NCI-H146 (cell line): ENCODE data around the gene CGB3.
"Not testable (repeated sequence)": the region's sequence is repeated elsewhere in the genome, so short reads cannot be mapped to it uniquely, and the experiment has no call there.

Experiments
- DNase-seq: peaks from one replicate; lab custom pipeline; 2025; lab: John Stamatoyannopoulos, UW

The CGB3 gene

DNA sequence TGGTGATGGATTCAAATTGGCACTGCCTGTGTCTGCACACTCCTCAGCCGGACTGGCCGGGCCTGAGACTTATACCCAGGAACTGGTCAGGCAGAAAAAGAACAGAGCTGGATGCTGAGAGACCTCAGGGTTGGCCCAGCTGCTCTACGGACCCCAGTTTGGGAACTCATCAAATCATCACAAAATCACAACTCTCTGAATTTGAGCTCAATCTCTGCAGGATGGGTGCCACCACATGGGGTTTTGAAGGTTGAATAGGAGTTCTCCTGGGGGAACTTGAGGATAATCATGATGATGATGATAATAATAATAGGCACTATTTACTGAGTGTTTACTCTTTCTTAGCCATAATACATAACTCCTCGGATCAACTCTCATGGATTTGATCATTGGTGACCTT is 18.5 kb upstream of the CGB3 start:
- DNase-seq = not testable (repeated sequence)

DNA sequence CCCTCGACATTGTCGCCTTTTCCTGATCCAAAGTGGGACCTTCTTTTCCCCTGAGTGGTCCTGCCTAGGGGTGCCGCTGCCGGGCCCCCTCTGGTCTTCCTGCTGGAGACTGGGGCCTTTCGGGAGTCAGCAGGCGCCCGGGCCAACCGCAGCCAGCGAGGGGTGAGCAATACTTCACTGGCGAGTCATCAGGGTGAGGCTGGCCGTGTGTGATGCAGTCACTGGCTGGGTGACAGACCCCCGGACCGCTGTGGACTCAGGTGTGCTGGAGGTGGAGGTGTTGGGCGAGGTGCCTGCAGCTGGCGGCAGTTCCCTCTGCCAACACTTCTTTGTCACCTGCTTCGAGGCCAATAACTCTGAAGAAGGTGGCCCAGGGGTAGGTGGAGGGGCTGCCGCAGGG is 18.0 kb upstream of the CGB3 start:
- DNase-seq = no peak

DNA sequence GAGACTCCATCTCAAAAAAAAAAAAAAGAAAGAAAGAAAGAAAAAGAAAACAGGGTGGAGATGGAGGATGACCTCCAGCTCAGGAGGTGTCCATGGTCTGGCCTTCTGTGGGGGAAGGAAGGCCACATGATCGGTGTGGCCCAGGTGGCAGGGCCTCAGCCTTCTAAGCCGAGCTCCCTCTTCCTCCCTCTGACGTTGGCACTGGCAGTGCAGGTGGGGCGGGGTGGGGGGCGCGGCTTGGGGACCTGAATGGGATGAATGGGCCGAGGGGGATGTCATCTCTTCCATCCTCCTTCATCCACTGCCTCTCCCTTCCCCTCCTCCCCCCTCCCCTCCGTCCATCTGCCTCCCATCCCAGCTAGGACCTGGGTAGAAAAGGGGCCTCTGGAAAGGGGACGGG is 15.6 kb upstream of the CGB3 start:
- DNase-seq = not testable (repeated sequence)

DNA sequence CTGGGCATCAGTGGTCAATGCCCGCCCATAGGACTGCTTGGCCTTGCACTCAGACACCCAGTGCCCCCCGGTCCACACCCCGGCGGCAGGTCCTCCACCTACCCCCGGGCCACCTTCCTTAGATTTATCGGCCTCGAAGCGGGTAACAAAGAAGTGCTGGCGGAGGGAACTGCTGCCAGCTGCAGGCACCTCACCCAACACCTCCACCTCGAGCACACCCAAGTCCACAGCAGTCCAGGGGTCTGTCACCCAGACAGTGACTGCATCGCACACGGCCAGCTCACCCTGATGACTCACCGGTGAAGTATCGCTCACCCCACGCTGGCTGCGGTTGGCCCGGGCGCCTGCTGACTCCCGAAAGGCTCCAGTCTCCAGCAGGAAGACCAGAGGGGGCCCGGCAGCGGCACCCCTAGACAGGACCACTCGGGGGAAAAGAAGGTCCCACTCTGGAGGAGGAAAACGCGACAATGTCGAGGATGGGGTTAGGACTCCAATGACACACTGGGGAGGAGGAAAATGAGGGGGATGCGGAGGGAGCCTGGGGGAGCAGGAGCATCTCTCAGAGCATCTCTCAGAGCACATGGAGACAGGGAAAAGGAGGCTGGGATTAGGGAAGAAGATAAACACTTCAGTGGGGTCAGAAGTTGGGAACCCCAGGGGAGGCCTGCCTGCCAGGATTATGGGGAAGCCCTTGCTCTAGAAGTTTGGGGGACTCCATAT is 14.6 kb upstream of the CGB3 start:
- not testable (repeated sequence) for DNase-seq

DNA sequence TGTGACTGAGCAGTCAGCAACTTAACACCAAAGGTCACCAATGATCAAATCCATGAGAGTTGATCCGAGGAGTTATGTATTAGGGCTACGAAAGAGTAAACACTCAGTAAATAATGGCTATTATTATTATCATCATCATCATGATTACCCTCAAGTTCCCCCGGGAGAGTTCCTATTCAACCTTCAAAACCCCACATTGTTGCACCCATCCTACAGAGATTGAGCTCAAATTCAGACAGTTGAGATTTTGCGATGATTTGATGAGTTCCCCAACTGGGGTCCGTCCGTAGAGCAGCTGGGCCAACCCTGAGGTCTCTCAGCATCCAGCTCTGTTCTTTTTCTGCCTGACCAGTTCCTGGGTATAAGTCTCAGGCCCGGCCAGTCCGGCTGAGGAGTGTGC is 14.0 kb upstream of the CGB3 start:
- not testable (repeated sequence) for DNase-seq

DNA sequence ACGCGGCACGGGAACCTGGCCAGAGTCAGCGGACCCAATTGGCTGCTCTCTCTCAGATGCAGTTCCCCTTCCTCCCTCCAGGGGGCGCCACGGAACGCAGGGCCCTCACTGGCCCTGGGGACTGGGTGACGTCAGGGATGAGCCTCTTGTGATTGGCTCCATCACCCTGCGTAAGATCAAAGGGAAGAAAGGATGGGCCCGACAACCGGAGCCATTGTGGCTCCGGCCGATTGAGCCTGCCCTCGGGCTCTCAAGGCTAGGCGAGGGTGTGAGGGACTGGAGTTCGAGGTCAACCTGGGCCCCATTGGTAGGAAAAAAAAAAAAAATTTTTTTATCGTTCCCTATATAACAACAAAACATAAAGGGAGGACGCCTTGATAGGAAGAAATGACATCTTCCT is 12.7 kb upstream of the CGB3 start, which contains the start of gene CGB1:
TSS of gene CGB1 (minus strand) at position 81 of the 400 bp plus-strand sequence. CDS start 184 bp downstream, outside the sequence.
- DNase-seq = peak; percentile 82

DNA sequence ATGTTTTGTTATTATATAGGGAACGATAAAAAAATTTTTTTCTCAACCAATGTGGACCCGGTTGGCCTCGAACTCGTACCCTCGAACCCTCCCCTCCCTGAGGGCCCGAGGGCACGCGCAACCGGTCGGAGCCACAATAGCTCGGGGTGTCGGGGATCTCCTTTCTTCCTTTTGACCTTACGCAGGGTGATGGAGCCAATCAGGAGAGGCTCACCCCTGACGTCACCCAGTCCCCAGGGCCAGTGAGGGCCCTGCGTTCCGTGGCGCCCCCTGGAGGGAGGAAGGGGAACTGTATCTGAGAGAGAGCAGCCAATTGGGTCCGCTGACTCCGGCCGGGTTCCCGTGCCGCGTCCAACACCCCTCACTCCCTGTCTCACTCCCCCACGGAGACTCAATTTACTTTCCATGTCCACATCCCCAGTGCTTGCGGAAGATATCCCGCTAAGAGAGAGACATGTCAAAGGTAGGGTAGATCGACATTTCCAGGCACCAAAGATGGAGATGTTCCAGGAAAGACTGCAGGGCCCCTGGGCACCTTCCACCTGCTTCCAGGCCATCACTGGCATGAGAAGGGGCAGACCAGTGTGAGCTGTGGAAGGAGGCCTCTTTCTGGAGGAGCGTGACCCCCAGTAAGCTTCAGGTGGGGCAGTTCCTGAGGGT is 7.6 kb upstream of the CGB3 start, which contains the start of gene CGB2:
TSS of gene CGB2 (plus strand) at position 249 of the 660 bp plus-strand sequence. CDS start at position 455, 206 bp downstream.
- peak; percentile 79 for DNase-seq

DNA sequence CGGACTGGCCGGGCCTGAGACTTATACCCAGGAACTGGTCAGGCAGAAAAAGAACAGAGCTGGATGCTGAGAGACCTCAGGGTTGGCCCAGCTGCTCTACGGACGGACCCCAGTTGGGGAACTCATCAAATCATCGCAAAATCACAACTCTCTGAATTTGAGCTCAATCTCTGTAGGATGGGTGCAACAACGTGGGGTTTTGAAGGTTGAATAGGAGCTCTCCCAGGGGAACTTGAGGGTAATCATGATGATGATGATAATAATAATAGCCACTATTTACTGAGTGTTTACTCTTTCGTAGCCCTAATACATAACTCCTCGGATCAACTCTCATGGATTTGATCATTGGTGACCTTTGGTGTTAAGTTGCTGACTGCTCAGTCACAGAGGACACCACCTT is 6.2 kb upstream of the CGB3 start:
- DNase-seq = not testable (repeated sequence)

DNA sequence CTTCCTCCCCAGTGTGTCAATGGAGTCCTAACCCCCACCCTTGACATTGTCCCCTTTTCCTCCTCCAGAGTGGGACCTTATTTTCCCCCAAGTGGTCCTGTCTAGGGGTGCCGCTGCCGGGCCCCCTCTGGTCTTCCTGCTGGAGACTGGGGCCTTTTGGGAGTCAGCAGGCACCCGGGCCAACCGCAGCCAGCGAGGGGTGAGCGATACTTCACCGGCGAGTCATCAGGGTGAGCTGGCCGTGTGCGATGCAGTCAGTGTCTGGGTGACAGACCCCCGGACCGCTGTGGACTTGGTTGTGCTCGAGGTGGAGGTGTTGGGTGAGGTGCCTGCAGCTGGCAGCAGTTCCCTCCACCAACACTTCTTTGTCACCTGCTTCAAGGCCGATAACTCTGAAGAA is 5.6 kb upstream of the CGB3 start:
- not testable (repeated sequence) for DNase-seq

DNA sequence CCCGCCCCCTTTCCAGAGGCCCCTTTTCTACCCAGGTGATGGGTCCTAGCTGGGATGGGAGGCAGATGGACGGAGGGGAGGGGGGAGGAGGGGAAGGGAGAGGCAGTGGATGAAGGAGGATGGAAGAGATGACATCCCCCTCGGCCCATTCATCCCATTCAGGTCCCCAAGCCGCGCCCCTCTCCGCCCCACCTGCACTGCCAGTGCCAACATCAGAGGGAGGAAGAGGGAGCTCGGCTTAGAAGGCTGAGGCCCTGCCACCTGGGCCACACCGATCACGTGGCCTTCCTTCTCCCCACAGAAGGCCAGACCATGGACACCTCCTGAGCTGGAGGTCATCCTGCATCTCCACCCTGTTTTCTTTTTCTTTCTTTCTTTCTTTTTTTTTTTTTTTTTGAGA is 4.6 kb upstream of the CGB3 start:
- DNase-seq = not testable (repeated sequence)

DNA sequence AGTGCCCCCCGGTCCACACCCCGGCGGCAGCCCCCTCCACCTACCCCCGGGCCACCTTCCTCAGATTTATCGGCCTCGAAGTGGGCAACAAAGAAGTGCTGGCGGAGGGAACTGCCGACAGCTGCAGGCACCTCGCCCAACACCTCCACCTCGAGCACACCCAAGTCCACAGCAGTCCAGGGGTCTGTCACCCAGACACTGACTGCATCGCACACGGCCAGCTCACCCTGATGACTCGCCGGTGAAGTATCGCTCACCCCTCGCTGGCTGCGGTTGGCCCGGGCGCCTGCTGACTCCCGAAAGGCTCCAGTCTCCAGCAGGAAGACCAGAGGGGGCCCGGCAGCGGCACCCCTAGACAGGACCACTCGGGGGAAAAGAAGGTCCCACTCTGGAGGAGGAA is 1.5 kb upstream of the CGB3 start:
- not testable (repeated sequence) for DNase-seq

DNA sequence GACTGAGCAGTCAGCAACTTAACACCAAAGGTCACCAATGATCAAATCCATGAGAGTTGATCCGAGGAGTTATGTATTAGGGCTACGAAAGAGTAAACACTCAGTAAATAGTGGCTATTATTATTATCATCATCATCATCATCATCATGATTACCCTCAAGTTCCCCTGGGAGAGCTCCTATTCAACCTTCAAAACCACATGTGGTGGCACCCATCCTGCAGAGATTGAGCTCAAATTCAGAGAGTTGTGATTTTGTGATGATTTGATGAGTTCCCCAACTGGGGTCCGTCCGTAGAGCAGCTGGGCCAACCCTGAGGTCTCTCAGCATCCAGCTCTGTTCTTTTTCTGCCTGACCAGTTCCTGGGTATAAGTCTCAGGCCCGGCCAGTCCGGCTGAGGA is 955 bp upstream of the CGB3 start:
- DNase-seq = not testable (repeated sequence)

DNA sequence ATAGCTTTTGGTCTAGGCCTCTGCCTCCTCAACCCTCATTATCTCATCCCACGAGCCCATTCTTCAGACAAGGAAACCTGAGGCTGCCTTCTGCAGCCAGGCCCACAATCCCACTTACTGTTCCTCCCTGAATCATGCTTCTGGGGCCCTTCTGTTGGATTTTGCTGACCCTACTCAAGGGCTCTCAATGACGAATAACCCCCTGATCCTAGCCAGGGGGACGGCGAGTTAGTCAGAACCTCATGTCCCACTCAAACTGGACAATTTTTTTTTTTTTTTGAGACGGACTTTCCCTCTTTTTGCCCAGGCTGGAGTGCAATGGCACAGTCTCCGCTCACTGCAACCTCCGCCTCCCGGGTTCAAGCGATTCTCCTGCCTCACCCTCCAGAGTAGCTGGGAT is 2.0 kb downstream of the CGB3 start:
- DNase-seq = no peak

DNA sequence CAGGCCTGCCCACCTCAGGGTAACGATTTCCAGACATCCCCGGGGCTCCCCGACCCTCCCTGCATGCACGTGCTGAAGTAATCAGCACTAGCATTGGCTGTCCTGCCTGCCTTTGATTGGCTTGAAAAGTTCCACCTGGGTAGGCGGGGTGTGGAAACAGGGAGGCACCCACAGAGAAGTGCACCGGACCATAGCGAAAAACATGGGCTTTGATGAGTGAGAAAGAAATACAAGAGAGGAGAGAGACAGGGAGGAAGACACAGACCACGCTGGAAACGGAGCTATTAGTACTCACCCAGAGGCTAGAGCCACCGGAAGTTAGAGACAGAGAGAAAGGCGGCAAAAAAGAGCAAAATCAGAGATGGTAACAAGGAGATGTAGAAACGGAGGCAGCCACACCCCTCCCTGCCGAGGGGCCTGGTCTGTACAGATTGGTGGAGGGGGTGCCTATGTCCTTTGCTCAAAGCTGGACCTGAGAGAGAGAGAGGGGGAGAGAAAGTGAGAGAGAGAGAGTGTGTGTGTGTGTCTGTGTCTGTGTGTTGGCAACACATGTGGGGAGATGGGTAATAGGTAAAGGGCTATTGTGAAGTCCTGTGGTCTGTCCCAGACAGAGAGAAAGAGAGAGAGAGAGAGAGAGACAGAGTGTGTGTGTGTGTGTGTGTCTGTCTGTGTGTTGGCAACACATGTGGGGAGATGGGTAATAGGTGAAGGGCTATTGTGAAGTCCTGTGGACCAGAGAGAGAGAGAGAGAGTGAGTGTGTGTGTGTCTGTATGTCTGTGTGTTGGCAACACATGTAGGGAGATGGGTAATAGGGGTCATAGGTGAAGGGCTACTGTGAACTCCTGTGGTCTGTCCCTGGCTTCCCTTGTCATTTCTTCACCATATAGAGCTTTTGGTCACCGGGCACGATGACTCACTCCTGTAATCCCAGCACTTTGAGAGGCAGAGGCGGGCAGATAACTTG is 2.9 kb downstream of the CGB3 start:
- DNase-seq = no peak

DNA sequence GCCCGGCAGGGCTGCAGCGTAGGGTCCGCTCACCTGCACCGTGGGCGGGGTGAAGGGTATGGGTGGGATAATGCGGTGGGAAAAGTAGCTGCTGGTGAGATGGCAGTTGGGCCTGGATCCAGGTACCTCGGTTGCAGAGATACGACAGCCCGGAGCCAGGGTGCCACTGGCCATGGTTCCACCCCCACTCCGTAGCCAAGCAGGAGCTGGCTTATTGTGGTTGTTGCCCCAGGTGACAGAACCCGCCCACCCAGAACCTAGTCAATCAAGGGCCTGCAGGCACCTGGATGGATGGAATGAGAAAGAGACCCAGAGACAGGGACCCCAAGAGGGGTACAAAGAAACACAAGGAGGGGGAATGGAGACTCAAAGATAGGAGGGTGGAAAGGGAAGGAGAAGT is 3.8 kb downstream of the CGB3 start:
- DNase-seq = peak; percentile 36

DNA sequence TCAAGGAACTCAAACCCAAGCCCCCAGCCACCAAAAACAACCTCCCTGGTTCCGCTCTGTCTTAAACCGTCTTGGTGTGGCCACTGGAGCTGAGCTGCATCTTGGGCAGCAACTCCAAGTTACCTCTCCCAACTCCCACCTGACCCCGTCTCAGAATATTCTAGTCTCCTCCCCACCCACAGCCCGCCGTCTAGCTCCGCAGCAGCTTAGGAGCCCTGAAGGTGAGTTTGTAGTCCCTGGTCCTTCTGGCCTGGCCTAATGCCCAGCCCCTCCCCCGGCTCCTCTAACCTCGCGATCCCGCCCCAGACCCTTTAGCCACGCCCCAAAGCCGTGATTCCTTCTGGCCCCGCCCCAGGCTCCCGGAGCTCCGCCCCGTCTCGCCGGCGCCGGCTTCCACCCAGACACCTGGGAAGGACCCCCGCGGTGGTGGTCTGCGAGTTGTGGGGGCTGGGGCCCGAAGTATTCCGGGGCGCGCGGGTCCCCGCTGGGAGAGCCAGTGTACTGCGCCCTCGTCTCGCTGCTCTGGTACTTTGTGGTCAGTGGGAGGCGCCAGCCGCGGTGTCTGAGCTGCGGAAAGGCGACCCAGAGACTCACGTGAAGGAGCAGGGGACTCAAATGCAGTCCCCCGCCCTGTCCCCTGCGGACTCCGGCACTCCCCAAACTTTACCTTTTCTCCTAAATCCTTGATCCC is 4.7 kb downstream of the CGB3 start:
- peak; percentile 72 for DNase-seq

DNA sequence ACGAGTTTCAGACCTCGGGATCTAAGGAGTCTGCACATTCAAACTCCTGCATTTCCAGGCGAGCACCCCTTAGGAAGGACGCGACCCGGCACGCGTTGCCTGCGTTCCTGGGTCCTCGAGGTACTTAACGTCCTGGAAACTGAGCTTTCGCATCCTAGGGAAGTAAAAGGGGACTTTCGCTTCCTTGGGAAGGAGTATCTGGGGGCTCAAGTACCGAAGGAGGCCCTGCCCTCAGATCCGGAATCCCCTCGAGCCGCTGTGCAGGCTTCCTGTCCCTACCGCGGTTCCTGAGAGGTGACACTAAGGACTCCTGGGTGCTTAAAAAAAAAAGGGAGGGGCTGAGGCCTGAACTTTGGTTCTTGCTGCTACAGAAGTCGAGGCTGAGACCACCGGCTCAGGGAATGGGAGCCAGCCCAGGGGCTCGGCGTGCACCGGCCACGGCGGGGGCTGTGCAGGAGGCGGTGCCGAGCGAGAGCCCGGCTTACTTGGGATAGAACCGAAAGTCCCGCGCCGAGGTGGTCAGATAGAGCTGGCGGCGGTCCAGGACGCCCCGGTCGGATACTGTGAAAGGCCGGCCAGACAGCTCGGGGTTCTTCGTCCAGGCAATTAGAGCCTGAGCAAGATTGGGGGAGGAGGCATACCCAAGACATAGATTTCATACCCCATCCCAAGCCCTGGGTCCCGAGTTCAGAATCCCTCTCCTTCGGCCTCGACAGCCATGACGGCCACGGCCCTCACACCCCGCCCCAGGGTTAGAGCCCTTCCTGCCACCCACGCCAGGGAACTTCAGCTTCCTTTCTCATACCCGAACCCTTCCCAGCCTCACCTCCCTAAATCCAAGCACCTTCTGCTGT is 5.5 kb downstream of the CGB3 start:
- DNase-seq = peak; percentile 16

DNA sequence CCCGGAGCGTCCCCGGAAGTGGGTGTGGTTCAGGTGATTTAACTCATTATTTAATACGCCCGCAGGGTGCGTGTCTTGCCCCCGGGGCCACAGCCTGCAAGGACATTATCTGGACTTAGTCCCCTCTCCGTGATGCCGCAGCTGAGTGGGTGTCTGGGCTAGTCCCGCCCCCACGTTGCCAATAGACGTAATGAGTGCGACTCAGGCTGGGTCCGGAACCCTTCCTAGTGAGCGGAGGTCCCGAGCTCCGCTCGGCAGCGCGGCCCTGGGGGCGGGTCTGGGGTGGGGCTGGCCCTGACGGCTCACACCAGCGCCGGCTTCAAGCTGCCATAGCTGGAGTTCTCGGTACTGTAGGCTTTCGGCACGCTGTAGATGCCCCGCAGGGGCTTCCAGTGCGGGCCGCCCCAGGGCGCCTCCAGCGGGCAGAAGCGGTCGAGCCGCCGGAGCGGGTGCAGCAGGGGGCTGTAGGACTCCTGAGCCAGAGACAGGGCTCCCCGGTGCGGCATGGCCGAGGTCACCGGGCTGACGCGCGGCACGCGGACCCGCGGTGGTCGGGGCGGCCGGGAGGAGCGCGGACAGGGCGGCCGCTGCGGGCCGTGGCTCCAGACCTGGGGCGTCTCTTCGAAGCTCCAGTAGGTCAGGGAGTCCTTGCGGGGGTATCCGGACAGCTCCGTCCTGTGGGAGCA is 6.3 kb downstream of the CGB3 start:
- DNase-seq = peak; percentile 71

DNA sequence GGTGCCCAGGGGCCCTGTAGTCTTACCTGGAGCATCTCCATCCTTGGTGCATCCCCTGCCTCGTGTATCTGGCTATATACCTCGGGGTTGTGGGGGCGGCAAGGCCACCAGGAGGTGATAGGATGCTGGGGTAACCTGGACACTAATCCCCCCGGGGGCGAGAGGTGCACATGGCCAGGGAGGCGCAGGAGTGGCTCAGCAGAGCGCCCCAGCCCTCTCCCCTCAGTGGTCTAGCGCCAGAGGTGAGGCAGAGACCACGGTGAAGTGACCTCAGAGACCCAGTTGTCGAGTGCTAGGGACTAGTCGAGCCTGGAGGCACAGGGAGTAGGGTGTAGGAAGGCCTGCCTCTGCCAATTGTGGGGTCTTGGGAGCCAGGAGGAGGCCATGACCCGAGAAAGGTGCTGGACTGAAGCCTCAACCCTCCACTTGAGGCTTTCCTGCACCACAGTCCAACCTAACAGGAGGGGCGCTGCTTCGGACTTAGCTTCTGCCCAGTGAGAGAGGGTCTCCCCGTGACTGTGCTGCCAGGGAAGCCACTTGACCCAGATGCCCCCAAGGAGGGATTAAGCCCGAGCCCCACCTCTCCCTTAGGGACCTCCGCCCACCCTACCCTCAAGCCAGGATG is 7.0 kb downstream of the CGB3 start, which contains the start of gene LHB:
TSS of gene LHB (minus strand) at position 51 of the 625 bp plus-strand sequence. CDS start at position 41, 10 bp downstream.
- DNase-seq = no peak
